Measurements from ENCODE around the gene ASAP2. TPM values are rescaled to one million over a fixed set of nuclear protein-coding genes. Genes with fewer than 3 reads are reported as not detected.

ASAP2 gene
- total RNA-seq, 2 experiments from 2014 or later: 0.27 TPM; not detected in 1

DNA sequence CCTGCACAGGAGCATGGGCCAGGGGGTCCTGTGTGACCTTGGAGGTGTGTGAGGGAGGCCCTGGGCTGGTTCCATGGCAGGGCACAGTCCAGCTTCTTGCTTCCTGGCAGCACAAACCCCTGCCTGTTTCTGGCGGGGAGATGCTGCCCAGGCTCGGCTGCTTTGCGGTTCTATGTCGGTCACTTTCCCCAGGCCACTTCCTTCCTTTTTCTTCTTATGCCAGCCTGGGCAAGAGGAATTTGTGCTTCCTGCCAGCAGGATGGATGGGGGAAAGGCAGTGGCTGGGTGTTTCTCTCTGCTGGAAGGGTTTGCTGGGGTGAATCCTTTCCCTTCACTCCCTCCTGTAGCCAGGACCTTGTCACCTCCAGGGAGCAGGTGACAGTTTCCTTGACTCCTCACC, 24.3 kb downstream of the ASAP2 start:
- no TSS peak for BruUV-seq (replicated peaks)
- H3K79me2 ChIP-seq (ENCODE audit: insufficient read depth, low read depth, low read length): no peaks in the 10 kb centered on the region
- no peak overlapping the region for H2AFZ ChIP-seq (ENCODE audit: low read length)
- H4K20me1 ChIP-seq (ENCODE audit: insufficient read depth, low read length): no peaks in the 10 kb centered on the region
- H3K4me1 ChIP-seq (ENCODE audit: insufficient read depth, low read length, poor library complexity, severe bottlenecking): no peaks in the 10 kb centered on the region
- H3K36me3 ChIP-seq (ENCODE audit: insufficient read depth, low read length): no peaks in the 10 kb centered on the region
- intact Hi-C loops (cut with micrococcal nuclease; ENCODE audit: unreplicated experiment): no loop called here
- H3K27ac ChIP-seq (ENCODE audit: low read depth, low read length, poor library complexity, severe bottlenecking): no peak overlapping the region
- ChIA-PET CTCF (ENCODE audit: unreplicated experiment) (no interaction called here), POLR2A (no interaction called here)
- TF ChIP-seq EZH2phosphoT487 (IDR thresholded peaks at IDR 0.05; ENCODE audit: borderline replicate concordance, low read depth, low read length): no peak
- TF ChIP-seq, protein P1, sequence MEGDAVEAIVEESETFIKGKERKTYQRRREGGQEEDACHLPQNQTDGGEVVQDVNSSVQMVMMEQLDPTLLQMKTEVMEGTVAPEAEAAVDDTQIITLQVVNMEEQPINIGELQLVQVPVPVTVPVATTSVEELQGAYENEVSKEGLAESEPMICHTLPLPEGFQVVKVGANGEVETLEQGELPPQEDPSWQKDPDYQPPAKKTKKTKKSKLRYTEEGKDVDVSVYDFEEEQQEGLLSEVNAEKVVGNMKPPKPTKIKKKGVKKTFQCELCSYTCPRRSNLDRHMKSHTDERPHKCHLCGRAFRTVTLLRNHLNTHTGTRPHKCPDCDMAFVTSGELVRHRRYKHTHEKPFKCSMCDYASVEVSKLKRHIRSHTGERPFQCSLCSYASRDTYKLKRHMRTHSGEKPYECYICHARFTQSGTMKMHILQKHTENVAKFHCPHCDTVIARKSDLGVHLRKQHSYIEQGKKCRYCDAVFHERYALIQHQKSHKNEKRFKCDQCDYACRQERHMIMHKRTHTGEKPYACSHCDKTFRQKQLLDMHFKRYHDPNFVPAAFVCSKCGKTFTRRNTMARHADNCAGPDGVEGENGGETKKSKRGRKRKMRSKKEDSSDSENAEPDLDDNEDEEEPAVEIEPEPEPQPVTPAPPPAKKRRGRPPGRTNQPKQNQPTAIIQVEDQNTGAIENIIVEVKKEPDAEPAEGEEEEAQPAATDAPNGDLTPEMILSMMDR (conservative IDR thresholded peaks at IDR 0.05; ENCODE audit: low read length): no peak
- H3K4me3 ChIP-seq (ENCODE audit: low read depth, low read length, poor library complexity, severe bottlenecking): no peak overlapping the region
- no peaks in the 10 kb centered on the region for H3K9me3 ChIP-seq (ENCODE audit: low read length)
- no peaks in the 10 kb centered on the region for H3K9me2 ChIP-seq (ENCODE audit: insufficient read depth, low read length)
- no peak overlapping the region for H3K4me2 ChIP-seq (ENCODE audit: low read length)
- no peak for DNase-seq (ENCODE audit: low spot score)

DNA sequence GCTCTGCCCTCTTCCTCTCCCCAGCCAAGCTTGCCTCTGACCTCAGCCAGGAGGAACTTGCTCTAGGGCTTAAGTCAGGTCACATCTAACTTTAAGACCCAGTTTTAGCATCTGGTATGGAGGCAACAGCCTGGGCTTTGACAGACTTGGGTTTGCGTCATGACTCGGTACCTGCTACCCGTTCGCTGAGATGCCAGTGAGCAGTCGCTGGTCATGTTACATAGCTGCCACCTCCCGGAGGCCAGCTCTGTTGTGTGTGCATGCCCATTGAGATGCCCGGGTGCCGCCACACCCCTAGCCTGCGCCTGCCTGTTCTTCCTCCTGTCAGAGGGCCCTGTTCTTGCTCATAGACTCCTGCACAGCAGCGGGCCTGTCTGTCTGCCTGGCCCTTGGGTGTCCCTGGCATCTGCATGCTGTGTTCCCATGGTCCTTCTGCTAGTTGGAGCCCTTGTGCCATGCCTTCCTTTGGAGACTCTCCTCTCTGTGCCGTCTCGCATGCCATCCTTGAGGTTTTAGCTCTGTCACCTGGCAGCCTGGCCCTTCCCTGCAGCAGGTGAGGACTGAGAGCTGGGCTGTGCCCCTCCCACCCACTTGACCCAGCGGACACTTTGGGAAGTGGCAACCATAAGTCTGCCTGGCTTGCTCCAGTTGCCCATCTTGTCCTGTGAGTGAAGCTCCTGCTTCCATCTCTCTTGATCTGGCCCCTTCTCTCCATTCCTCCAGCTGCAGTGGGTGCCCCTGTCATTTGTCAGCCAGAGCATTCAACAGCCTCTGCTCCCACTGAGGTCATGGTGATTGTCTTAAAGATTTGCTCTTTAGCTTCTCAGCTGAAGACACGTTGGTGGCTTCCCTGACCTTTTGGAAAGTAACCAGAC, 24.9 kb downstream of the ASAP2 start:
- ChIA-PET CTCF (ENCODE audit: unreplicated experiment) (no interaction called here), POLR2A (no interaction called here)
- intact Hi-C loops (cut with micrococcal nuclease; ENCODE audit: unreplicated experiment): no loop called here
- H3K4me3 ChIP-seq (ENCODE audit: low read depth, low read length, poor library complexity, severe bottlenecking): no peak overlapping the region
- no peaks in the 10 kb centered on the region for H3K79me2 ChIP-seq (ENCODE audit: insufficient read depth, low read depth, low read length)
- TF ChIP-seq, protein P1 (conservative IDR thresholded peaks at IDR 0.05; ENCODE audit: low read length): no peak
- no peak for TF ChIP-seq EZH2phosphoT487 (IDR thresholded peaks at IDR 0.05; ENCODE audit: borderline replicate concordance, low read depth, low read length)
- no peak overlapping the region for H3K4me2 ChIP-seq (ENCODE audit: low read length)
- no peak for DNase-seq (ENCODE audit: low spot score)
- no peak overlapping the region for H2AFZ ChIP-seq (ENCODE audit: low read length)
- H3K36me3 ChIP-seq (ENCODE audit: insufficient read depth, low read length): no peaks in the 10 kb centered on the region
- H4K20me1 ChIP-seq (ENCODE audit: insufficient read depth, low read length): no peaks in the 10 kb centered on the region
- no TSS peak for BruUV-seq (replicated peaks)
- H3K9me2 ChIP-seq (ENCODE audit: insufficient read depth, low read length): no peaks in the 10 kb centered on the region
- no peak overlapping the region for H3K27ac ChIP-seq (ENCODE audit: low read depth, low read length, poor library complexity, severe bottlenecking)
- H3K9me3 ChIP-seq (ENCODE audit: low read length): no peaks in the 10 kb centered on the region
- H3K4me1 ChIP-seq (ENCODE audit: insufficient read depth, low read length, poor library complexity, severe bottlenecking): no peaks in the 10 kb centered on the region

DNA sequence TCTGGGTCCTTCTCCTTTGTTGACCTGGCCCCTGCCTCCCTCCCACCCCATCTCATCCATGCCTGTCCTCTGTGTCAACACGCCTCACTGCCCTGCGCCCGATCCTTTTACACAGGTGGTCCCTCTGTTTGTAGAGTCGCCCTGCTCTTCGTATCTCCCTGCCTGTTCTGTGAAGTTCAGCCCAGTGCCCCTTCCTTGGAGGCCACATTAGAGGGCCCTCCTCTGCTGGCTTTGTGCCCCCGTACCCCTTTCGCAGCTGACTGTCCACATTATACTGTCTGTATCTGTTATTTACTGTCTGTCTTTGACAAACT, 25.5 kb downstream of the ASAP2 start:
- CTCF ChIA-PET (ENCODE audit: unreplicated experiment): no interaction called here
- Histone ChIP-seq H3K9me2 (ENCODE audit: insufficient read depth, low read length) (no peaks in the 10 kb centered on the region), H3K79me2 (ENCODE audit: insufficient read depth, low read depth, low read length) (no peaks in the 10 kb centered on the region), H3K27ac (ENCODE audit: low read depth, low read length, poor library complexity, severe bottlenecking) (no peak overlapping the region), H3K4me3 (ENCODE audit: low read depth, low read length, poor library complexity, severe bottlenecking) (no peak overlapping the region), H3K36me3 (ENCODE audit: insufficient read depth, low read length) (no peaks in the 10 kb centered on the region), H3K9me3 (ENCODE audit: low read length) (no peaks in the 10 kb centered on the region), H2AFZ (ENCODE audit: low read length) (no peak overlapping the region), H3K4me1 (ENCODE audit: insufficient read depth, low read length, poor library complexity, severe bottlenecking) (no peaks in the 10 kb centered on the region), H3K4me2 (ENCODE audit: low read length) (no peak overlapping the region), H4K20me1 (ENCODE audit: insufficient read depth, low read length) (no peaks in the 10 kb centered on the region)
- TF ChIP-seq, protein P1 (conservative IDR thresholded peaks at IDR 0.05; ENCODE audit: low read length): no peak
- TF ChIP-seq EZH2phosphoT487 (IDR thresholded peaks at IDR 0.05; ENCODE audit: borderline replicate concordance, low read depth, low read length): no peak
- no peak for DNase-seq (ENCODE audit: low spot score)
- intact Hi-C loops (cut with micrococcal nuclease; ENCODE audit: unreplicated experiment): no loop called here
- POLR2A ChIA-PET: interaction anchor here (0.6 kb wide), 1 partner anchor 38 kb away, joined by 6 read pairs; no protein-coding TSS in a partner anchor
- BruUV-seq (replicated peaks): no TSS peak
